CD14-positive monocyte (primary cell): ENCODE data around the gene OLFM1. TPM values are rescaled to one million over a fixed set of nuclear protein-coding genes. Genes with fewer than 3 reads are reported as not detected.

Source experiments
- DNase-seq, 3 donors: peaks; one replicate each; pipeline ENCODE4 v3.0.0-alpha.2; 2011 to 2022
- H2AFZ ChIP-seq: 2 replicates; pipeline ENCODE4 v1.6.0; 2012; ENCODE audit warnings: mild to moderate bottlenecking, low read depth, low read length, inconsistent platforms; ENCODE audit not compliant: insufficient read depth, poor library complexity, severe bottlenecking
- H3K27ac ChIP-seq, 2 donors: 1 replicate in 1 of 2; 2 replicates in 1 of 2; pipeline ENCODE4 v1.5.1; 2012 to 2013; ENCODE audit warnings: low read length in 2 of 2, control low read depth in 1 of 2, inconsistent platforms in 1 of 2, low read depth in 1 of 2, mild to moderate bottlenecking in 1 of 2
- H3K27me3 ChIP-seq, 2 donors: one replicate each; pipeline versions ENCODE4 v1.6.0 to v1.6.1; 2011 to 2013; ENCODE audit warnings: low read length in 2 of 2; ENCODE audit not compliant: control insufficient read depth in 2 of 2, insufficient read depth in 2 of 2
- H3K36me3 ChIP-seq, 2 donors: replicated peaks in 1 of 2; 1 replicate in 1 of 2; 2 replicates in 1 of 2; pipeline versions ENCODE4 v1.5.1 to v1.6.1; 2012 to 2013; ENCODE audit warnings: low read length in 2 of 2, control low read depth in 1 of 2, inconsistent platforms in 1 of 2, mild to moderate bottlenecking in 1 of 2; ENCODE audit not compliant: insufficient read depth in 2 of 2, control insufficient read depth in 1 of 2
- H3K4me1 ChIP-seq, 2 donors: 1 replicate in 1 of 2; 2 replicates in 1 of 2; pipeline versions ENCODE4 v1.5.1 to v1.6.1; 2012 to 2013; ENCODE audit warnings: low read length in 2 of 2, control low read depth in 1 of 2, inconsistent platforms in 1 of 2, mild to moderate bottlenecking in 1 of 2, moderate library complexity in 1 of 2; ENCODE audit not compliant: insufficient read depth in 2 of 2, control insufficient read depth in 1 of 2
- H3K4me2 ChIP-seq: replicated peaks from 2 replicates; pipeline ENCODE3; 2012; ENCODE audit warnings: low read length, moderate library complexity, mild to moderate bottlenecking; ENCODE audit not compliant: poor library complexity, severe bottlenecking; ENCODE audit errors: extremely low read depth
- H3K4me3 ChIP-seq, 3 experiments: fragments of 200-600 bp in 1 of 3; sonication (generic) in 1 of 3; replicated peaks in 1 of 3; 1 replicate in 2 of 3; 2 replicates in 1 of 3; pipeline ENCODE4 v1.5.1; 2011 to 2013; ENCODE audit warnings: low read length in 3 of 3, mild to moderate bottlenecking in 3 of 3, control low read depth in 2 of 3, low read depth in 2 of 3, inconsistent platforms in 1 of 3, moderate library complexity in 1 of 3
- H3K79me2 ChIP-seq: 2 replicates; pipeline ENCODE4 v1.6.0; 2012; ENCODE audit warnings: mild to moderate bottlenecking, control low read depth, inconsistent platforms, low read length, moderate library complexity; ENCODE audit not compliant: insufficient read depth
- H3K9ac ChIP-seq: 2 replicates; pipeline ENCODE4 v1.6.0; 2017; ENCODE audit warnings: low read length, mild to moderate bottlenecking; ENCODE audit not compliant: insufficient read depth, poor library complexity, severe bottlenecking
- H3K9me3 ChIP-seq, 2 donors: replicated peaks in 1 of 2; 1 replicate in 1 of 2; 2 replicates in 1 of 2; pipeline versions ENCODE4 v1.5.1 to v1.6.1; 2012 to 2013; ENCODE audit warnings: low read length in 2 of 2, control low read depth in 1 of 2; ENCODE audit not compliant: control insufficient read depth in 1 of 2, insufficient read depth in 1 of 2
- H4K20me1 ChIP-seq: 2 replicates; pipeline ENCODE4 v1.6.0; 2012; ENCODE audit warnings: mild to moderate bottlenecking, low read length, control low read depth, moderate library complexity; ENCODE audit not compliant: insufficient read depth
- H3K27ac Mint-ChIP-seq, 7 donors: one replicate each; pipeline ENCODE4 v1.8.0; 2020; ENCODE audit warnings: mild to moderate bottlenecking in 7 of 7, mixed read lengths in 7 of 7, moderate library complexity in 6 of 7, inconsistent platforms in 2 of 7
- H3K27me3 Mint-ChIP-seq, 3 donors: one replicate each; pipeline ENCODE4 v1.8.0; 2021 to 2022; ENCODE audit warnings: low read depth in 3 of 3, mild to moderate bottlenecking in 3 of 3, mixed read lengths in 3 of 3, moderate library complexity in 3 of 3, inconsistent platforms in 1 of 3
- H3K36me3 Mint-ChIP-seq, 2 donors: one replicate each; pipeline ENCODE4 v1.8.0; 2020; ENCODE audit warnings: mixed read lengths in 2 of 2, inconsistent platforms in 1 of 2, mild to moderate bottlenecking in 1 of 2
- H3K4me1 Mint-ChIP-seq: one replicate; pipeline ENCODE4 v1.8.0; 2020; ENCODE audit warnings: mild to moderate bottlenecking, mixed read lengths
- H3K4me3 Mint-ChIP-seq, 2 donors: one replicate each; pipeline ENCODE4 v1.8.0; 2020; ENCODE audit warnings: mild to moderate bottlenecking in 2 of 2, mixed read lengths in 2 of 2, moderate library complexity in 1 of 2
- H3K9me3 Mint-ChIP-seq, 7 donors: one replicate each; pipeline ENCODE4 v1.8.0; 2020 to 2022; ENCODE audit warnings: mixed read lengths in 7 of 7, mild to moderate bottlenecking in 6 of 7, moderate library complexity in 6 of 7, inconsistent platforms in 2 of 7
- CTCF ChIP-seq: fragments of 200-600 bp; IDR thresholded peaks from one replicate; pipeline ENCODE4 v1.8.0; 2022; ENCODE audit warnings: antibody characterized with exemption, mild to moderate bottlenecking
- WGBS: methylation state at CpG from one replicate; pipeline ENCODE4 v1.1.5; 2013; ENCODE audit warnings: missing lambda C conversion rate; ENCODE audit not compliant: insufficient coverage; 5-methylcytosine and 5-hydroxymethylcytosine counted together
- intact Hi-C, 2 donors: fragments of 100-400 bp; cut with micrococcal nuclease; formaldehyde crosslinking; loops; one replicate each; pipeline versions ENCODE4 v1.15.0 to v1.15.1; 2023
- polyA plus RNA-seq, 3 donors: library from polyadenylated mRNA; depleted of rRNA in 1 of 3; unstranded in 2 of 3; stranded (reverse) in 1 of 3; fragments of 300-500 nt in 2 of 3; fragments of >200 nt in 1 of 3; fragmentation: Illumina TruSeq in 2 of 3; gene quantifications; 1 replicate in 2 of 3; 2 replicates in 1 of 3; pipeline ENCODE4 v1.2.3, GENCODE V29; 2012 to 2021

OLFM1 gene
- polyA plus RNA-seq, 3 donors, result 7.6 to 10.9 (median 9.4) TPM

- H3K27me3 Mint-ChIP-seq, result peaks cover 11 to 15% (median 15%) of the 10 kb centered on the region in 3 donors
- Histone ChIP-seq H3K27ac (no peak overlapping the region), H3K9ac (no peak overlapping the region), H3K79me2 (no peaks in the 10 kb centered on the region), H3K4me3 (no peak overlapping the region), H4K20me1 (no peaks in the 10 kb centered on the region), H3K9me3 (peaks cover 0 to 5% of the 10 kb centered on the region in 2 donors), H3K4me2 (no peak overlapping the region), H3K4me1 (peaks cover 9 to 10% of the 10 kb centered on the region in 2 donors), H3K27me3 (no peaks in the 10 kb centered on the region), H2AFZ (no peak overlapping the region), H3K36me3 (no peaks in the 10 kb centered on the region)
- no peaks in the 10 kb centered on the region for H3K36me3 Mint-ChIP-seq
- no peak for TF ChIP-seq CTCF
- 95% methylated on average over 7 of the region's 17 CpGs for WGBS
- H3K9me3 Mint-ChIP-seq, result peaks cover 0 to 12% (median 6%) of the 10 kb centered on the region in 7 donors
- no peak overlapping the region for H3K27ac Mint-ChIP-seq
- H3K4me3 Mint-ChIP-seq, result peak overlapping the region in 1 of 2 donors; percentile 30
- DNase-seq, result no peak
- H3K4me1 Mint-ChIP-seq, result peaks cover 10% of the 10 kb centered on the region
- intact Hi-C loops, result no loop called here
Observed at GRCh38 chr9:135048758-135049444, 38.6 kb upstream of the OLFM1 start.

GRCh38 chr9:135049460-135049859 is 38.0 kb upstream of the OLFM1 start:
- Histone ChIP-seq H3K9me3 (peaks cover 0 to 5% of the 10 kb centered on the region in 2 donors), H3K4me1 (peaks cover 9 to 10% of the 10 kb centered on the region in 2 donors), H3K4me3 (no peak overlapping the region), H3K27me3 (no peaks in the 10 kb centered on the region), H3K79me2 (no peaks in the 10 kb centered on the region), H3K27ac (no peak overlapping the region), H3K36me3 (no peaks in the 10 kb centered on the region), H4K20me1 (no peaks in the 10 kb centered on the region), H2AFZ (no peak overlapping the region), H3K4me2 (no peak overlapping the region), H3K9ac (no peak overlapping the region)
- intact Hi-C loops, result no loop called here
- WGBS, result 85% methylated on average over 1 of the region's 7 CpGs
- peaks cover 0 to 16% (median 7%) of the 10 kb centered on the region in 7 donors for H3K9me3 Mint-ChIP-seq
- H3K36me3 Mint-ChIP-seq, result no peaks in the 10 kb centered on the region
- H3K4me3 Mint-ChIP-seq, result no peak overlapping the region
- peaks cover 10% of the 10 kb centered on the region for H3K4me1 Mint-ChIP-seq
- no peak for DNase-seq
- no peak for TF ChIP-seq CTCF
- no peak overlapping the region for H3K27ac Mint-ChIP-seq
- peaks cover 12 to 14% (median 13%) of the 10 kb centered on the region in 3 donors for H3K27me3 Mint-ChIP-seq
